ENCODE measurements around the gene DBNDD1.

The DBNDD1 gene

DNA sequence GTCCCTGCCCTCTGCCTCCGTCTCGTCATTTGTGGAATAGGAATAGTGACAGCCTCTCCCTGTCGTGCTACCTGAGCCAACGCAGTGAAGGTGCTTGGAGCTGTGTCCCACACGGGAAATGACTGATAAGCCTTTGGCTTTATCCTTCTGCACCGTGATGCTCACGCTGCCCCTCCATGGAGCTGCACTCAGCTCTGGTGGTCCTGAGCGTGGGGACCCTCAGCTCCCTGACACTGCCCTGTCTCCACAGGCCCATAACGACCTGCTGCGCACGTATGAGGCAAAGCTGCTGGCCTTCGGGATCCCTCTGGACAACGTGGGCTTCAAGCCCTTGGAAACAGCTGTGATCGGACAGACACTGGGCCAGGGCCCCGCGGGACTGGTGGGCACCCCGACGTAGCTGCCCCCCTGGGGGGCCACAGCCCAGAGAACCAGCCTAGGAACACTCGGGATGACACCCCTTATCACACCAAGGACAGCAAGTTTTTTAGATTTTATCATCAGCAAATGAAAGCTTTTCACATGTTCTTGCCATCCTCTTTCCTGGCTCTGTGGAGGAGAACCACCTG, 23.8 kb upstream of the DBNDD1 start:
- TF ChIP-seq REST (IDR thresholded peaks at IDR 0.05; ENCODE audit: insufficient read depth in 1 of 2, low read depth in 2 of 2, low read length in 2 of 2): no peak
- no peak for TF ChIP-seq FOXP2 (optimal IDR thresholded peaks at IDR 0.05; ENCODE audit: borderline replicate concordance, extremely low read depth, extremely low read length, insufficient read depth)
- no peak for TF ChIP-seq POLR2AphosphoS5 (IDR thresholded peaks at IDR 0.05; ENCODE audit: low read depth, low read length)
- no peak for TF ChIP-seq TAF1 (IDR thresholded peaks at IDR 0.05; ENCODE audit: borderline replicate concordance, insufficient read depth, low read length)
- TF ChIP-seq SIN3A (IDR thresholded peaks at IDR 0.05; ENCODE audit: borderline replicate concordance, insufficient read depth, low read length): no peak

DNA sequence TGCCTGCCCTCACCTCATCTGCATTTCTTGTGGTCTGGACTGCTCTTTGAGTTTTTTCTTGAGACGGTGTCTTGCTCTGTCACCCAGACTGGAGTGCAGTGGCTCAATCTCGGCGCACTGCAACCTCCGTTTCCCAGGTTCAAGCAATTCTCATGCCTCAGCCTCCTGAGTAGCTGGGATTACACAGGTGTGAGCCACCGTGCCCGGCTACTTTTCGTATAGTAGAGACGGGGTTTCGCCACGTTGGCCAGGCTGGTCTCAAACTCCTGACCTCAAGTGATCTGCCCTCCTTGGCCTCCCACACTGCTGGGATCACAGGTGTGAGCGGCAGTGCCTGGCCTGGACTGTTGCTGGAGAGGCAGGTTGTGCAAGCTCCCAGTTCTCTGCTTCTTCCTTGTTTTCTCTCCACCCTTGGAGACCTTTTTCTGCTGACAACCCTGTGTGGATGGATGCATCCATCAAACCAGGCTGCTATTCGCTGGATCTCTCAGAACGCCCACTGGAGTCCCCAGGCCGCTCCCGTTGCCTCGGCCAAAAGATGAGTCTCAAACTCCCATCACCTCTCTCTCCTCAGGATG, 22.7 kb upstream of the DBNDD1 start:
- TF ChIP-seq FOXP2 (optimal IDR thresholded peaks at IDR 0.05; ENCODE audit: borderline replicate concordance, extremely low read depth, extremely low read length, insufficient read depth): no peak
- TF ChIP-seq SIN3A (IDR thresholded peaks at IDR 0.05; ENCODE audit: borderline replicate concordance, insufficient read depth, low read length): no peak

- no peak for TF ChIP-seq POLR2AphosphoS5 (IDR thresholded peaks at IDR 0.05; ENCODE audit: low read depth, low read length)
- no peak for TF ChIP-seq SIN3A (IDR thresholded peaks at IDR 0.05; ENCODE audit: borderline replicate concordance, insufficient read depth, low read length)
- TF ChIP-seq REST (IDR thresholded peaks at IDR 0.05; ENCODE audit: insufficient read depth in 1 of 2, low read depth in 2 of 2, low read length in 2 of 2): no peak
Measured at GRCh38 chr16:90040152-90041023, 21.1 kb upstream of the DBNDD1 start.

DNA sequence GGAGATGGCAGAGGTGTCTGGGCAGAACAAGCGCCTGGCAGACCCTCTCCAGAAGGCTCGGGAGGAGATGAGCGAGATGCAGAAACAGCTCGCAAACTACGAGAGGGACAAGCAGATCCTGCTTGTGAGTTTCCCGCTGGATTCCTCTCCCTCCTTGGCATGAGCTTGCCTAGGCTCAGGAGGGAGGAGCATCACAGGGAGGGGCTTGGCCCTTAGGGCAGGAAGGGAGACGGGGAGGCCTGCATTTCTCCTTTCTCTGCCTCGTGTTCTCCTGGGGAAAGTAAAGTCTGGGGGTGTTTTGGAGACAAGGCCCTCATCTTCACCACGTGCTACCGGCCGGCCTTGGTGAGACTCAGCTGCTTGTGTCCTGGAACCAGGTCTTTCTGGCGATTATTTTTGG, 18.0 kb upstream of the DBNDD1 start:
- TF ChIP-seq FOXP2 (optimal IDR thresholded peaks at IDR 0.05; ENCODE audit: borderline replicate concordance, extremely low read depth, extremely low read length, insufficient read depth): no peak
- no peak for TF ChIP-seq POLR2AphosphoS5 (IDR thresholded peaks at IDR 0.05; ENCODE audit: low read depth, low read length)
- no peak for TF ChIP-seq TAF1 (IDR thresholded peaks at IDR 0.05; ENCODE audit: borderline replicate concordance, insufficient read depth, low read length)
- TF ChIP-seq REST (IDR thresholded peaks at IDR 0.05; ENCODE audit: insufficient read depth in 1 of 2, low read depth in 2 of 2, low read length in 2 of 2): no peak
- no peak for TF ChIP-seq SIN3A (IDR thresholded peaks at IDR 0.05; ENCODE audit: borderline replicate concordance, insufficient read depth, low read length)

GRCh38 chr16:90035902-90036301, 16.6 kb upstream of the DBNDD1 start:
- no peak for TF ChIP-seq POLR2AphosphoS5 (IDR thresholded peaks at IDR 0.05; ENCODE audit: low read depth, low read length)
- no peak for TF ChIP-seq SIN3A (IDR thresholded peaks at IDR 0.05; ENCODE audit: borderline replicate concordance, insufficient read depth, low read length)
- TF ChIP-seq REST (IDR thresholded peaks at IDR 0.05; ENCODE audit: insufficient read depth in 1 of 2, low read depth in 2 of 2, low read length in 2 of 2): no peak
- TF ChIP-seq TAF1 (IDR thresholded peaks at IDR 0.05; ENCODE audit: borderline replicate concordance, insufficient read depth, low read length): no peak
- TF ChIP-seq FOXP2 (optimal IDR thresholded peaks at IDR 0.05; ENCODE audit: borderline replicate concordance, extremely low read depth, extremely low read length, insufficient read depth): no peak

All from PFSK-1 (cell line).